ENCODE measurements around the gene RCAN1.

DNA sequence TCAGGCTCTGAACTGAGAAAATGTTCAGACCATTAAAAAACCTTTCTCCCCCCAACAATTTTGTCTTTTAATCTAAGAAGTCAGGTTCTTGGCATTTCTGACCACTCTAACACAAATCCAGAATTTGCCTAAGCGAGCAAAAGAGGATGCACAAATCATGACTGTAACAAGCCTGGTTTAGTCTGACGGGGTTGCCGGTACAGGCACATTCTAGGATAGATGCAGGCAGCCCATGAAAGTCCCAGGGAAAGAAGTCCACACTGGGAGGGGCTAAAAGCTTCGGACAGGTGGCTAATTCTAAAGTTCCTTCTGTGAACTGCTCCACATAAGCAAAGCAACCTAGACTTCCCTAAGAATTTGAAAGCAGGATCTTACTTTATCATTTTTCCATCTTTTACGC, 54.9 kb downstream of the RCAN1 start:
- TF ChIP-seq CTCF (optimal IDR thresholded peaks at IDR 0.05 in 1 of 3, IDR thresholded peaks at IDR 0.05 in 1 of 3, conservative IDR thresholded peaks at IDR 0.05 in 1 of 3; ENCODE audit: extremely low read depth in 1 of 3, insufficient read depth in 2 of 3, low read length in 3 of 3) (no peak), EZH2 (IDR thresholded peaks at IDR 0.05; ENCODE audit: low read length) (no peak)
